Kidney (tissue), 14 donors: ENCODE data around the gene DDX20. TPM values are rescaled to one million over a fixed set of nuclear protein-coding genes. Genes with fewer than 3 reads are reported as not detected.

Experiments used
- DNase-seq, 5 donors: peaks; one replicate each; pipeline ENCODE4 v3.0.0-alpha.2; 2013 to 2020
- FAIRE-seq: peaks from 2 replicates; lab custom pipeline; 2012; peaks lifted over from hg19 to GRCh38; lab: Jason Lieb, UNC
- H3K27ac ChIP-seq, 2 donors: one replicate each; pipeline ENCODE4 v1.7.0; 2013; ENCODE audit warnings: low read depth in 2 of 2, low read length in 2 of 2, inconsistent platforms in 1 of 2
- H3K27me3 ChIP-seq: one replicate; pipeline ENCODE4 v1.7.1; 2013; ENCODE audit warnings: low read length, inconsistent platforms; ENCODE audit not compliant: control insufficient read depth, insufficient read depth
- H3K36me3 ChIP-seq, 3 donors: one replicate each; pipeline versions ENCODE4 v1.7.0 to v1.7.1; 2013; ENCODE audit warnings: low read length in 3 of 3, control low read depth in 1 of 3, inconsistent platforms in 1 of 3; ENCODE audit not compliant: insufficient read depth in 3 of 3, control insufficient read depth in 2 of 3
- H3K4me1 ChIP-seq, 3 donors: one replicate each; pipeline versions ENCODE4 v1.7.0 to v1.7.1; 2013; ENCODE audit warnings: low read length in 3 of 3, inconsistent platforms in 1 of 3, low read depth in 1 of 3; ENCODE audit not compliant: control insufficient read depth in 2 of 3, insufficient read depth in 2 of 3
- H3K4me3 ChIP-seq, 3 donors: one replicate each; pipeline versions ENCODE4 v1.7.0 to v1.8.1; 2013; ENCODE audit warnings: low read length in 3 of 3, control low read depth in 1 of 3, inconsistent platforms in 1 of 3
- H3K9ac ChIP-seq, 3 donors: one replicate each; pipeline versions ENCODE4 v1.7.0 to v1.7.1; 2013; ENCODE audit warnings: low read length in 3 of 3, control low read depth in 1 of 3, inconsistent platforms in 1 of 3
- H3K9me3 ChIP-seq, 3 donors: one replicate each; pipeline versions ENCODE4 v1.7.0 to v1.7.1; 2013; ENCODE audit warnings: low read length in 3 of 3, control low read depth in 1 of 3, inconsistent platforms in 1 of 3; ENCODE audit not compliant: control insufficient read depth in 2 of 3, insufficient read depth in 1 of 3
- intact Hi-C: fragments of 100-400 bp; cut with DNase I; formaldehyde crosslinking; loops from one replicate; pipeline ENCODE4 v1.11.1; 2022
- polyA plus RNA-seq: library from polyadenylated mRNA; stranded (reverse); fragments of 350-450 nt; fragmentation: Illumina TruSeq; extraction: RNeasy Lipid Tissue Mini Kit (QIAGEN cat#74804); gene quantifications from one replicate; pipeline ENCODE4 v1.2.3, GENCODE V29; 2014; ENCODE audit warnings: low read depth, low replicate concordance; ENCODE audit not compliant: insufficient read depth
- total RNA-seq: library from RNA; stranded (reverse); fragmentation: NEBNext Ultra II Directional; extraction: Animal tissue kit (Norgen Biotek cat#: 25700); gene quantifications from one replicate; pipeline ENCODE4 v1.2.1, GENCODE V29; 2021
- TF ChIP-seq, protein P1 (sequence below): IDR thresholded peaks from 3 replicates; pipeline ENCODE4 v1.5.1; 2012; ENCODE audit warnings: mild to moderate bottlenecking, moderate library complexity, borderline replicate concordance; ENCODE audit not compliant: insufficient read depth; ENCODE audit errors: extremely low read depth
- donor health status: control.
- donor health status: control.
- donor health status: control.
- donor health status: control.
- donor health status: control.
- donor health status: DM: yes; HTN: yes; CAD: no.
- donor health status: Normal renal cell carcinoma (clear cell type).

The DDX20 gene
- total and polyA plus RNA-seq, 2 donors from 2014 or later = 5.5 to 9.6 TPM

DNA sequence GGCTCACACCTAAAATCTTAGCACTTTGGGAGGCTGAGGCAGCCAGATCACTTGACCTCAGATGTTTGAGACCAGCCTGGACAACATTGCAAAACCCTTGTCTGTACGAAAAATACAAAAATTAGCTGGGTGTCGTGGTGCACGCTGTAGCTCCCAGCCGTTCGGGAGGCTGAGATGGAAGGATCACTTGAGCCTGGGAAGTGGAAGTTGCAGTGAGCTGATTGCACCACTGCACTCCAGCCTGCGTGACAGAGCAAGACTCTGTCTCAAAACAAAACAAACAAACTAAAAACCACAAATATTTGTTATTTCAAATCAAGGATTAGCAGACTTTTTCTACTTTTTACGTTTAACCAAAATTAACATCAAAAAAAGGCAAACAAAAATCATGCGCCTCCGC lies 47.8 kb upstream of the DDX20 start:
- Histone ChIP-seq H3K27me3 (no peaks in the 10 kb centered on the region), H3K4me1 (no peaks in the 10 kb centered on the region), H3K9ac (no peak overlapping the region), H3K4me3 (no peak overlapping the region), H3K36me3 (peaks cover 0 to 6% (median 4%) of the 10 kb centered on the region in 3 donors), H3K9me3 (no peaks in the 10 kb centered on the region), H3K27ac (no peak overlapping the region)
- intact Hi-C loops = no loop called here
- TF ChIP-seq, protein P1, sequence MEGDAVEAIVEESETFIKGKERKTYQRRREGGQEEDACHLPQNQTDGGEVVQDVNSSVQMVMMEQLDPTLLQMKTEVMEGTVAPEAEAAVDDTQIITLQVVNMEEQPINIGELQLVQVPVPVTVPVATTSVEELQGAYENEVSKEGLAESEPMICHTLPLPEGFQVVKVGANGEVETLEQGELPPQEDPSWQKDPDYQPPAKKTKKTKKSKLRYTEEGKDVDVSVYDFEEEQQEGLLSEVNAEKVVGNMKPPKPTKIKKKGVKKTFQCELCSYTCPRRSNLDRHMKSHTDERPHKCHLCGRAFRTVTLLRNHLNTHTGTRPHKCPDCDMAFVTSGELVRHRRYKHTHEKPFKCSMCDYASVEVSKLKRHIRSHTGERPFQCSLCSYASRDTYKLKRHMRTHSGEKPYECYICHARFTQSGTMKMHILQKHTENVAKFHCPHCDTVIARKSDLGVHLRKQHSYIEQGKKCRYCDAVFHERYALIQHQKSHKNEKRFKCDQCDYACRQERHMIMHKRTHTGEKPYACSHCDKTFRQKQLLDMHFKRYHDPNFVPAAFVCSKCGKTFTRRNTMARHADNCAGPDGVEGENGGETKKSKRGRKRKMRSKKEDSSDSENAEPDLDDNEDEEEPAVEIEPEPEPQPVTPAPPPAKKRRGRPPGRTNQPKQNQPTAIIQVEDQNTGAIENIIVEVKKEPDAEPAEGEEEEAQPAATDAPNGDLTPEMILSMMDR = no peak
- FAIRE-seq (no peak), DNase-seq (peak in 1 of 5 donors; percentile 73)

DNA sequence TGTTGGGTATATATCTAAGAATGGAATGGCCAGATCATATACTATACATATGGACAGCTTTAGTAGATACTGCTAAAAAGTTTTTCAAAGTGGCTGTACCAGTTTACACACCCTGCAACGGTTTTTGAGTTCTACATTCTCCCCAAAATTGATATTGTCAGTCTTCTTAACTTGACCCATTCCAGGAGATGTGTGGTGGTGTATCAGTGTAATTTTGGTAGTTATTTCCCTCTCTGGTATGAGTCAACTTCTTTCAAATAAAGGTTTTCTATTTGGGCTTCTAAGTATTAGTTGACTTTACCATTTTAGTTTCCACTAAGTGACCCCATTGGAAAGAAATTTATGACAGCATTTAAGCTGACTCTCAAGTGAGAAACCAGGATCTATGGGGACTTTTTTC lies 45.7 kb upstream of the DDX20 start:
- no peak overlapping the region for H3K4me3 ChIP-seq
- H3K36me3 ChIP-seq = peaks cover 0 to 2% (median 0%) of the 10 kb centered on the region in 3 donors
- no peak for DNase-seq

DNA sequence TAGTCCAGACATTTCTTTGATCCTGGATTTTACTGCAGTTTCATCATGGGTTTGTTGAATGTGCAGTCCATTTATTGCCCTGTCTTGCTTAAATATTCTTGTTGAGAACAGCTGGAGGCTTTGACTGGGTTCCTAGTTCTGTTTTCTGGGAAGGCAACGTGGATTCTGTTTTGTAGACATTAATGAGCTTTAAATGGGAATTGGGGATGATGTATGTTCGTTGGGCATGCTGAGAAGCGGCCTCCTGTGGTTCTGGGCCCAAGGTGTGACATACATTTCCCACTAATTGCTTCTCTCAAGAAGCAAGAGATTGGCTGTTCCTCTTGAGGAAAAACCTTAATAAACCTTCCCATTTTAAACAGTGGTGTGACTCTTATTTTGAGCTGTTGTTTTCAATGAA lies 39.4 kb upstream of the DDX20 start:
- no peaks in the 10 kb centered on the region for H3K27me3 ChIP-seq
- intact Hi-C loops = no loop called here
- H3K4me3 ChIP-seq = no peak overlapping the region
- no peak overlapping the region for H3K27ac ChIP-seq
- no peaks in the 10 kb centered on the region for H3K36me3 ChIP-seq
- H3K9ac ChIP-seq = no peak overlapping the region
- H3K9me3 ChIP-seq = no peaks in the 10 kb centered on the region
- FAIRE-seq (no peak), DNase-seq (no peak)
- TF ChIP-seq, protein P1 = no peak
- no peaks in the 10 kb centered on the region for H3K4me1 ChIP-seq

More for the DNA sequence above, 45.7 kb upstream of the DDX20 start:
- no peak overlapping the region for H3K9ac ChIP-seq
- intact Hi-C loops = no loop called here
- FAIRE-seq = no peak
- H3K4me1 ChIP-seq = no peaks in the 10 kb centered on the region
- H3K27me3 ChIP-seq = no peaks in the 10 kb centered on the region
- H3K9me3 ChIP-seq = no peaks in the 10 kb centered on the region
- H3K27ac ChIP-seq = no peak overlapping the region
- TF ChIP-seq, protein P1 = no peak

DNA sequence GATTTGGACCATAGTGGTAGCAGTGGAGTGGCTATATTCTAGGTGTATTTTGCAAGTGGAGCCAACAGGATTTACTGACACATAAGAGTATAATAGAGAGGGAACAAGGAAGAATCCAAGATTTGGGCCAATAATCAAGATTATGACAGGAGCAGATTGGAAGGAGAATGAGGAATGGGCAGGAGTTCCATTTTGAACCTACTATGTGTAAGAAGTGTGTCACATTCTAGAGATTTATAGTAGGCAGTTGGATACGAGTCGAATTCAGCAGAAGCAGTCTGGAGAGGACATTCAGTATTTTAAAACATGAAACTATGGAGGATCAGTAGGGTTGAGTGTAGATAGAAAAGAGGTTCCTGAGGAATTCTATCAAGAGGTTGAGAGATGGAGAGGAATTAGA lies 38.3 kb upstream of the DDX20 start:
- H3K9me3 ChIP-seq = no peaks in the 10 kb centered on the region
- DNase-seq (no peak), FAIRE-seq (no peak)
- no peak overlapping the region for H3K9ac ChIP-seq
- no peaks in the 10 kb centered on the region for H3K4me1 ChIP-seq
- no peaks in the 10 kb centered on the region for H3K36me3 ChIP-seq
- H3K4me3 ChIP-seq = no peak overlapping the region
- no peak overlapping the region for H3K27ac ChIP-seq
- intact Hi-C loops = no loop called here
- no peaks in the 10 kb centered on the region for H3K27me3 ChIP-seq
- TF ChIP-seq, protein P1 = no peak
